HG03064 (cell line): Measurements from ENCODE around the gene VWCE.
"Not testable (repeated sequence)": the region's sequence is repeated elsewhere in the genome, so short reads cannot be mapped to it uniquely, and the experiment has no call there.

Experiments used
- ATAC-seq: cut with Tn5 transposase; IDR thresholded peaks from one replicate; pipeline ENCODE4 v1.9.1; 2021; ENCODE audit warnings: low read depth; ENCODE audit not compliant: unreplicated experiment

Gene VWCE

GRCh38 chr11:61259363-61259762 lies 35.8 kb downstream of the VWCE start:
- ATAC-seq: no peak

DNA sequence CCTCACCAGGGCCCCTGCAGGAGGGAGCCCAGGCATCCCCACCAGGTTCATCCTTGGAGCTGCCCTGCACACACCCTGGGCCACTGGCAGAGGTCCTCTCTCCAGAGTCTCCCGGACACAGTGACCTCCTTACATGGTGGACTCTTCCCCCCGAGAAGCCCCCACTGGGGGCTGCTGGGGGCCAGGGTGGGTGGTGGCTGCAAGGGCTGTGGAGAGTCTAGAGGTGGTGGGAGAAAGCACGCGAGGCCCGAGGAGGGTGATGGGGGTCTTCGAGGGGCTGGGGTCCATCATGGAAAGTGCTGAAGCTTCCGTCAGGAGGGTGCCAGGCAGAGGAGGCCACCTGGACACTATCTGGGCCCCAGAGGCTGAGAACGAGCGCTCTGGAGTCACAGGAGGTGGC lies 36.6 kb downstream of the VWCE start:
- ATAC-seq: no peak

DNA sequence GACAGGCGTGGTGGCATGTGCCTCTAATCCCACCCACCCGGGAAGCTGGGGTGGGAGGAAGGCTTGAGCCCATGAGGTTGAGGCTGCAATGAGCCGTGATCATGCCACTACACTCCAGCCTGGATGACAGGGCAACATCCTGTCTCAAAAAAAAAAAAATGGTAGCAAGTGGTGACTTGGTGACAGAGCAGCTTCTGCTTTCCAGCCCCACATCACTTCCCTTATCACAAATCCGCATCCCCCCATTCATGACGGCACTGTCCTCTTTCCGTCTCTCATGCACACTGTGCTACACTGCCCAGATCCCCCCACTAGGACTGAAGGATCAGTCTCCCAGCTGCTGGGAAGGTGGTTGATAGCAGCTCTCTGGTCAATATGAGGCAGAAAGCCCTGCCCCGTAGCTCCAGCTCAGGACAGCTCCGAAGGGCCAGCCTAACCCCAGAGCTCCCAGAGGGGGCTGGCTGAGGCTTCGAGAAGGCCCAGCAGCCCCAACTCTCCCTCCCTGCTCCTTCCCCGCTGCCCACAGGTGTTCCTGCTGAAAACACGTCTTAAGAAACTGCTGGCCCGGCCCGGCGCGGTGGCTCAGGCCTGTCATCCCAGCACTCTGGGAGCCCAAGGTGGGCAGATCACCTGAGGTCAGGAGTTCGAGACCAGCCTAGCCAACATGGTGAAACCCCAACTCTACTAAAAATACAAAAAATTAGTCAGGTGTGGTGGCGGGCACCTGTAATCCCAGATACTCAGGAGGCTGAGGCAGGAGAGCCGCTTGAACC lies 38.2 kb downstream of the VWCE start:
- ATAC-seq: no peak

- no peak for ATAC-seq
Measured at GRCh38 chr11:61254403-61255025, 40.6 kb downstream of the VWCE start.

DNA sequence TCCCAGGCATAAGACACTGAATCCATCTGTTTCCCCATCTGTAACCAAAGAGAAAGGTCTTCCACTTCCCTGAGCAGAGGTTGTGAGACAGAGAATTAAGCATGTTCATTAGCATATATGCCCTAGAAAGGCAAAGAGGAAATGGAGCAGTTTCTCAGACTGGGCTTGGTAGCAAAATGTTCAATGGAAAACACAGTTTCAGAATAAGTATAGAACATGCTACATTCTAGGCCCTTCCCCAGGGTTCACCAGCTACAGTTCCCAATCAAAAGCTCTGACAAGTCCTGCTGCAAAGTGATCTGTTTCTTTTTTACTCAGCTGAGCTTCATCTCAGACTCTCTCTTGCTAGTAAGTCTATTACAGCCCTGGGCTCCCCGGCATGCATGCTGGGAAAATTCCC lies 42.8 kb downstream of the VWCE start:
- ATAC-seq: not testable (repeated sequence)

DNA sequence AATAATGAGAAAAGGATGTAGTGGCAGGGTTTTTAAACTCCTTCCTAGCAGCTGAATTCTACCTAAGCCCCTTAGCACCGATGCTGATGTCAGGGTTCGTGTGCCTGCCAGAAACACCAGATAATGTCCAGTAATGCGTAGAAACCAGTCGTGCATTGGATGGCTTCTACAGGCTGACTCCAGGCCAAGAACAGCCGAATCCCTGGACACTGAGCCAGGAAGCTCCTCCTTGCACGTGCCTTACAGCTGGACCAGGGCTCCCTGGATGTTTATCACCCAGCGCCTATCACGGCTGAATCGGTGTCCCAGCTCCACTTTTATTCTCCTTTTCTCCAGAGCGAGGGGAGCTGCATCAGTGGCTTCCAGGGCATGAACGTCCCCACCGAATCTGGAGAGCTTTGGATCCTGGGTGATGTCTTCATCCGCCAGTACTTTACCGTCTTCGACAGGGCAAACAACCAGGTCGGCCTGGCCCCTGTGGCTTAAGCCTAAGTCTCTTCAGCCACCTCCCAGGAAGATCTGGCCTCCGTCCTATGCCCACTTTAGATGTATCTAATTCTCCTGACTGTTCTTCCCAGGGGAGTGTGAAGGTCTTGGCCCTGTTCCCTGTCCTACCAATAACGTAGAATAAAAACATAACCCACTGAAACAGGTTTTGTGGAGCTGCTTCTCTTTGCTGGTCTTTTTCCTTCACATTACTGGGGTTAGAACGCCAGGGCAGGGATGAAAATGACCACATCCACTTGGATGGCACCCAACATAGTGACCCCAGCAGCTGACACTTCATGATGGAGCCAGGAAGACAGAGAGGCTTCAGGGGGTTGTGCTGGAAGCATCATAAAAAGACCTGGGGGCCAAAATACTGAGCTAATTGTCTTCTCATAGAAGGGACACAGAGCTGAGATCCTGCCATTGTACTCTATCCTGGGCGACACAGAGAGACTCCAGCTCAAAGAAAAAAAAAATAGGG lies 44.0 kb downstream of the VWCE start:
- not testable (repeated sequence) for ATAC-seq

GRCh38 chr11:61249201-61249600 lies 45.9 kb downstream of the VWCE start:
- ATAC-seq: not testable (repeated sequence)

DNA sequence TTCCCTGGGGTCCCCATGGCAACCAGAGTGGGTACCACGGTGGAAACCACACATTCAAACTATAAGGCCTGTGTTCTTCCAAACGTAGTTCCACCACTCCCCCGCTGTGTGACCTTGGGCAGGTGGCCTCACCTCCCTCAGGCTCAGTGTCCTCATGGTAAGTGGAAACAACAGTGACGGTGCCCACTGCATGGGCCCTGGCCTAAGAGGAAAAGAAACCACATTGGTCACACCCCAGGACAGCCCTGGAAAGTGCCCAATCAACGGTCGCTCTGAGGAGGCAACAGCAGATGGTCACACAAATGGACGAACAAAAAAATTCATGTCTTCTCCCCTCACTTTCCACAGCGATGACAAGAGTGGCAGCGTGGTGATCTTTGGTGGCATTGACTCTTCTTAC lies 47.0 kb downstream of the VWCE start:
- not testable (repeated sequence) for ATAC-seq

DNA sequence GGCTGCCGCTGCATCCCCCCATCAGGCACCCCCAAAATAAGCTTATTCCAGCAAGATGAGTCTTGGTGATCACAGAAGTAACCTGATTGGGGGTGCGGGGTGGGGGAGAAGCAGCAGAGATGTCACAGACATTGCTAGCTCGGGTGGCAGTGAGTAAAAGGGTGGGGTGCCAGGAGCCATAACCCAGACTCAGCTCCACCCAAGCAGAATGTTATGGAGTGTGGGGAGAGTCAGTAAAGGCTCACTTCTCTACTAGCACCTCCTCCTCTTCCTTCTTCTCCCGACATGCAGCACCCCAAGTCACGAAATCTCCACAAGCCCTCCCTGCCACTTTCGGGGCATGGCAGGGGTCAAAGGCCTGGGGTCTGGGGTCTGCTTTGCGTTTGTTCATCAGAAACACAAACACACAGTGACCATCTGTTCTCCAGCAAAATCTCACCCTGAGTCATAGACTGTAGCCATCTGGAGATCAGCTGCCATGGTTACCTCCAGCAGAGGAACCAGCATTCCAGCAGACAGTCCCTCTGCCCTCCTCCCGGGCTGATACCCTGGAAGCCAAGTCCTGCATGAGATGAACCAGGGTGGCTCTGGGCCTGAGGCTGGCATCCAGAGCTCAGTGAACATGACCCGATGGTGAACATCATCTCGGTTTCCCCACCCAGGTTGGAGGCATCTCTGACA lies 49.7 kb downstream of the VWCE start:
- not testable (repeated sequence) for ATAC-seq

GRCh38 chr11:61241526-61241925 lies 53.6 kb downstream of the VWCE start:
- ATAC-seq: not testable (repeated sequence)

- ATAC-seq: not testable (repeated sequence)
Measured at GRCh38 chr11:61240875-61241274, 54.2 kb downstream of the VWCE start, which contains the start of gene PGA5. PGA5 (plus strand) TSS chr11:61241175; CDS start chr11:61241227, 52 bp downstream.

- not testable (repeated sequence) for ATAC-seq
Measured at GRCh38 chr11:61240288-61240687, 54.8 kb downstream of the VWCE start.

DNA sequence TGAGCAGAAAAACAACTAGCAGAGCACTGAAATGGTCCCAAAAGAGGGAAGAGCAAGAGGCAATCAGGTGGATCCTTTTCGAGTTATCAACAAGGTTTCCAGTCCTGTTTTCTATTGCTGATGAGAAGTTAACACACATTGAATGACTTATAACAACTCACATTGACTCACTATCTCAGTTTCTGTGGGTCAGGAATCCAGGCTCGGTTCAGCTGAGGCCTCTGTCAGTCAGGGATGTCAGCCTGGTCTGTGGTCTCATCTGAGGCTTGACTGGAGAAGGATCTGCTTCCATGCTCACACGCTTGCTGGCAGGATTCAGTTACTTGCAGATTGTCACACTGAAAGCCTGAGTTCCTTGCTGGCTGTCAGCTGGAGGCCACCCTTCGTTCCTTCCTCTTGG lies 58.0 kb downstream of the VWCE start:
- not testable (repeated sequence) for ATAC-seq

- not testable (repeated sequence) for ATAC-seq
Measured at GRCh38 chr11:61232548-61233145, 62.5 kb downstream of the VWCE start.

DNA sequence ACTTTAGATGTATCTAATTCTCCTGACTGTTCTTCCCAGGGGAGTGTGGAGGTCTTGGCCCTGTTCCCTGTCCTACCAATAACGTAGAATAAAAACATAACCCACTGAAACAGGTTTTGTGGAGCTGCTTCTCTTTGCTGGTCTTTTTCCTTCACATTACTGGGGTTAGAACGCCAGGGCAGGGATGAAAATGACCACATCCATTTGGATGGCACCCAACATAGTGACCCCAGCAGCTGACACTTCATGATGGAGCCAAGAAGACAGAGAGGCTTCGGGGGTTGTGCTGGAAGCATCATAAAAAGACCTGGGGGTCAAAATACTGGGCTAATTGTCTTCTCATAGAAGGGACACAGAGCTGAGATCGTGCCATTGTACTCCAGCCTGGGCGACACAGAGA lies 63.5 kb downstream of the VWCE start:
- ATAC-seq: not testable (repeated sequence)

- not testable (repeated sequence) for ATAC-seq
Measured at GRCh38 chr11:61231033-61231432, 64.1 kb downstream of the VWCE start.

DNA sequence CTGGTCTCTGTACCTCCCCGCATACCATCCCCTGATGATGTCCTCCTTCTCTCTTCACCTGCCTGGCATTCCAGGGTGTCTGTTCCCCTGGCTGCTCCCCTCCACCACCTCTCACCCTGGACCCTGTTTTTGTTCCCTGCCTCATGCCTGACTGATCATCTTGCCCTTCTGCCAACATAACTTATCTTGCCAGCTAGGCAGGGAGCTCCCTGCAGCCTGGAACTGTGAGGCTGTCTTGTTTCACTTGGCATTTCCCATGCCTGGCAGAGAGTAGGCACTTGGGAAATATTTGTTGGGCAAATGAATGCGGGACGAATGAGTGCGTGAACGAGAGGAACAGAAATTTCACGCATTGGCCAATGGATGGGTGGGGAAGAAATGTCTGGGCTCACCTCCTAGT lies 65.7 kb downstream of the VWCE start:
- not testable (repeated sequence) for ATAC-seq

DNA sequence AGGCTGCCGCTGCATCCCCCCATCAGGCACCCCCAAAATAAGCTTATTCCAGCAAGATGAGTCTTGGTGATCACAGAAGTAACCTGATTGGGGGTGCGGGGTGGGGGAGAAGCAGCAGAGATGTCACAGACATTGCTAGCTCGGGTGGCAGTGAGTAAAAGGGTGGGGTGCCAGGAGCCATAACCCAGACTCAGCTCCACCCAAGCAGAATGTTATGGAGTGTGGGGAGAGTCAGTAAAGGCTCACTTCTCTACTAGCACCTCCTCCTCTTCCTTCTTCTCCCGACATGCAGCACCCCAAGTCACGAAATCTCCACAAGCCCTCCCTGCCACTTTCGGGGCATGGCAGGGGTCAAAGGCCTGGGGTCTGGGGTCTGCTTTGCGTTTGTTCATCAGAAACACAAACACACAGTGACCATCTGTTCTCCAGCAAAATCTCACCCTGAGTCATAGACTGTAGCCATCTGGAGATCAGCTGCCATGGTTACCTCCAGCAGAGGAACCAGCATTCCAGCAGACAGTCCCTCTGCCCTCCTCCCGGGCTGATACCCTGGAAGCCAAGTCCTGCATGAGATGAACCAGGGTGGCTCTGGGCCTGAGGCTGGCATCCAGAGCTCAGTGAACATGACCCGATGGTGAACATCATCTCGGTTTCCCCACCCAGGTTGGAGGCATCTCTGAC lies 68.5 kb downstream of the VWCE start:
- ATAC-seq: not testable (repeated sequence)

- ATAC-seq: not testable (repeated sequence)
Measured at GRCh38 chr11:61222692-61223091, 72.4 kb downstream of the VWCE start.
